Spinal cord (tissue), 10 donors: ENCODE data around the gene EXOSC6. TPM values are rescaled to one million over a fixed set of nuclear protein-coding genes. Genes with fewer than 3 reads are reported as not detected.
"Not testable (repeated sequence)": the region's sequence is repeated elsewhere in the genome, so short reads cannot be mapped to it uniquely, and the experiment has no call there.

ENCODE experiments used
- DNase-seq, 6 donors: peaks; one replicate each; pipeline versions ENCODE4 v3.0.0 to v3.0.0-alpha.2; 2013 to 2015; ENCODE audit warnings: low spot score in 6 of 6, low read depth in 4 of 6
- H3K27ac ChIP-seq: one replicate; pipeline ENCODE4 v1.5.1; 2013; ENCODE audit warnings: low read depth, low read length, control low read depth
- H3K27me3 ChIP-seq: one replicate; pipeline ENCODE4 v1.6.1; 2013; ENCODE audit warnings: low read length; ENCODE audit not compliant: control insufficient read depth, insufficient read depth
- H3K36me3 ChIP-seq: one replicate; pipeline ENCODE4 v1.6.1; 2013; ENCODE audit warnings: low read length; ENCODE audit not compliant: control insufficient read depth, insufficient read depth
- H3K4me1 ChIP-seq: one replicate; pipeline ENCODE4 v1.6.1; 2013; ENCODE audit warnings: low read length; ENCODE audit not compliant: control insufficient read depth, insufficient read depth
- H3K4me3 ChIP-seq: one replicate; pipeline ENCODE4 v1.5.1; 2013; ENCODE audit warnings: low read depth, low read length, control low read depth
- H3K9me3 ChIP-seq: one replicate; pipeline ENCODE4 v1.6.1; 2013; ENCODE audit warnings: low read length; ENCODE audit not compliant: control insufficient read depth, insufficient read depth
- WGBS: methylation state at CpG from one replicate; pipeline ENCODE4 v1.1.5; 2013; ENCODE audit warnings: missing lambda C conversion rate; ENCODE audit not compliant: insufficient coverage; 5-methylcytosine and 5-hydroxymethylcytosine counted together
- long read RNA-seq, 4 donors: transcript quantifications; one replicate each; lab custom pipeline, GENCODE V29; 2026
- polyA plus RNA-seq, 2 donors: library from polyadenylated mRNA; unstranded; fragments of 120-200 nt; gene quantifications; one replicate each; pipeline ENCODE4 v1.2.1, GENCODE V29; 2013; ENCODE audit not compliant: insufficient read length in 2 of 2
- total RNA-seq, 2 donors: library from RNA; depleted of rRNA in 1 of 2; stranded (reverse); fragments of 120-200 nt in 1 of 2; fragments of >200 nt in 1 of 2; gene quantifications; one replicate each; pipeline versions ENCODE4 v1.2.3 to v1.2.4, GENCODE V29; 2013 to 2014
- donor health status: healthy.

EXOSC6 gene
- total RNA-seq (10 to 100 TPM; 27.3 to 58.0 TPM), polyA plus RNA-seq (10 to 100 TPM; 26.5 to 30.3 TPM)
- long read RNA-seq, donor 1, full-length matches to known transcripts: 133 of 133 reads
- long read RNA-seq, donor 1, partial matches to known transcripts: 0 of 133 reads
- long read RNA-seq, donor 1, other reads (novel, unspliced or antisense): 0 of 133 reads
- long read RNA-seq, donor 2, full-length matches to known transcripts: 32 of 32 reads
- long read RNA-seq, donor 2, partial matches to known transcripts: 0 of 32 reads
- long read RNA-seq, donor 2, other reads (novel, unspliced or antisense): 0 of 32 reads
- long read RNA-seq, donor 3, full-length matches to known transcripts: 42 of 42 reads
- long read RNA-seq, donor 3, partial matches to known transcripts: 0 of 42 reads
- long read RNA-seq, donor 3, other reads (novel, unspliced or antisense): 0 of 42 reads
- long read RNA-seq, donor 4, full-length matches to known transcripts: 68 of 68 reads
- long read RNA-seq, donor 4, partial matches to known transcripts: 0 of 68 reads
- long read RNA-seq, donor 4, other reads (novel, unspliced or antisense): 0 of 68 reads

DNA sequence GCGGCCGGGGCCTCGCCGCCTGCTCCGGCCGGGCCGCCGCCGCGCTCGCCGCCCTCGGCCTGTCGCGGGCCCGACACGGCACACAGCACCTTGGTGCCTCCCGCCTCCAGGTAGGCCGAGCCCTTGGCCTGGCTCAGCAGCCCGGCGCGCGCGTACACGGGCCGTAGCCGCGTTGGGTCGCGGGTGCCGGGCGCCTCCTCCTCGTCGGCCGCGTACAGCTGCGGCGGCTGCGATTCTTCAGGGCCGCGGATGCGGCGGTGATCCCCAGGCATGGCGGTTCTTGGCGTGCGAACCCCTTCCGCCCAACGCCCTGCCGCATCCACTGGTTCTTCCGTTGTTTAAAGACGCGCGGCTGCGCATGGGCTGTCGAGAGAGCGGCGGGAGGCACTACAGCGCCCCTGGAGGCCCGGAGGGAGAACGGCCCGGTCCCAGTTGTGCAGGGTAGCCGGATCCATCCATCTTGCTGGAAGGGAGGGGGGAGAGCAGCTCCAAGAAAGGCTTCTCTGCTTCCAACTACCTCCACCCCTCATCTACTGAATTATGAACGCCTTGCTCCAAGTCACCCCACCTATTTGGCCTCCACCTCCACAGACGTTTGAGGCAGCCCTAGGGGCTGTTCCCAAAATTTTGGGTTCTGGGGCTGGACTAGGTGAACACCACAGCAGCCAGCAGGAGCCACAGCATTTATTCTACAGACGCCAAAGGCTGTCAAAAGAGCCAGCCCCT, at the start of gene EXOSC6:
Gene EXOSC6, minus strand, starts transcription at position 312 of the 726 bp plus-strand sequence. Its CDS starts 40 bp downstream, at position 272.
- Histone ChIP-seq H3K36me3 (peaks cover 52% of the 10 kb centered on the region), H3K27ac (no peak within 1 kb of the TSS), H3K4me1 (peaks cover 21% of the 10 kb centered on the region), H3K27me3 (no peaks in the 10 kb centered on the region), H3K4me3 (peak within 1 kb of the TSS; percentile 38), H3K9me3 (no peaks in the 10 kb centered on the region)
- under 1% methylated on average over 60 of the region's 65 CpGs for WGBS
- DNase-seq: peak; percentile 79 to 98 (median 90)

GRCh38 chr16:70301121-70301520, 49.4 kb upstream of the EXOSC6 start:
- Histone ChIP-seq H3K36me3 (no peaks in the 10 kb centered on the region), H3K4me1 (peaks cover 4% of the 10 kb centered on the region), H3K9me3 (peaks cover 4% of the 10 kb centered on the region), H3K27ac (no peak overlapping the region), H3K4me3 (no peak overlapping the region), H3K27me3 (no peaks in the 10 kb centered on the region)
- DNase-seq: no peak
- no CpG with 5 or more reads among the region's 1 CpG for WGBS

GRCh38 chr16:70298988-70299938, 47.5 kb upstream of the EXOSC6 start, which contains the start of gene DDX19B:
Gene DDX19B (plus strand): TSS chr16:70299186. CDS start chr16:70299298, 112 bp downstream.
- 0% methylated on average over 33 of the region's 37 CpGs for WGBS
- Histone ChIP-seq H3K36me3 (no peaks in the 10 kb centered on the region), H3K4me3 (peak within 1 kb of the TSS; percentile 99), H3K27me3 (no peaks in the 10 kb centered on the region), H3K27ac (peak within 1 kb of the TSS; percentile 96), H3K4me1 (peaks cover 4% of the 10 kb centered on the region), H3K9me3 (peaks cover 4% of the 10 kb centered on the region)
- DNase-seq: peak; percentile 63 to 93 (median 74)

- Histone ChIP-seq H3K36me3 (no peaks in the 10 kb centered on the region), H3K4me3 (no peak overlapping the region), H3K9me3 (no peaks in the 10 kb centered on the region), H3K27me3 (no peaks in the 10 kb centered on the region), H3K4me1 (peaks cover 4% of the 10 kb centered on the region), H3K27ac (no peak overlapping the region)
- DNase-seq: no peak
Observed at GRCh38 chr16:70295634-70296033, 43.9 kb upstream of the EXOSC6 start.

- Histone ChIP-seq H3K27ac (no peak overlapping the region), H3K36me3 (no peaks in the 10 kb centered on the region), H3K4me3 (no peak overlapping the region), H3K9me3 (no peaks in the 10 kb centered on the region), H3K27me3 (no peaks in the 10 kb centered on the region), H3K4me1 (peaks cover 7% of the 10 kb centered on the region)
- WGBS: 84% methylated on average over 21 of the region's 28 CpGs
- no peak for DNase-seq
Observed at GRCh38 chr16:70294385-70295025, 42.8 kb upstream of the EXOSC6 start.

DNA sequence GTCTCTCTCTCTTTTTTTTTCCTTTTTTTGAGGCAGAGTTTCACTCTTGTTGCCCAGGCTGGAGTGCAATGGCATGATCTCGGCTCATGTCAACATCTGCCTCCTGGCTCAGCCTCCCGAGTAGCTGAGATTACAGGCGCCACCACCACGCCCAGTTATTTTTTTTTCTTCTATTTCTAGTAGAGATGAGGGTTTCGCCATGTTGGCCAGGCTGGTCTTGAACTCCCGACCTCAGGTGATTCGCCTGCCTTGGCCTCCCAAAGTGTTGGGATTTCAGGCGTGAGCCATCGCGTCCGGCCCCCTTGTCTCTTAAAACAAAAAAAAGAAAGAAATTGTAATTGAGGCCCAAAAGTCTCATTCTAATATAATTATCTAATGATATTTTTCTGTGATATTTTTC, 40.4 kb upstream of the EXOSC6 start:
- H3K4me1 ChIP-seq: peaks cover 18% of the 10 kb centered on the region
- not testable (repeated sequence) for H3K9me3 ChIP-seq, H3K4me3 ChIP-seq, DNase-seq, H3K27ac ChIP-seq, H3K36me3 ChIP-seq, H3K27me3 ChIP-seq
- WGBS: 100% methylated on average over 2 of the region's 11 CpGs

- Histone ChIP-seq H3K4me3 (no peak overlapping the region), H3K27ac (no peak overlapping the region), H3K36me3 (peaks cover 5% of the 10 kb centered on the region), H3K9me3 (no peaks in the 10 kb centered on the region), H3K27me3 (no peaks in the 10 kb centered on the region), H3K4me1 (peaks cover 22% of the 10 kb centered on the region)
- DNase-seq: no peak
Observed at GRCh38 chr16:70290949-70291519, 39.3 kb upstream of the EXOSC6 start.

- H3K36me3 ChIP-seq: peaks cover 15% of the 10 kb centered on the region
- 0% methylated on average over 35 of the region's 53 CpGs for WGBS
- H3K27me3 ChIP-seq: no peaks in the 10 kb centered on the region
- H3K4me3 ChIP-seq: peak within 1 kb of the TSS; percentile 90
- peak; percentile 99 to 100 (median 100) for DNase-seq
- no peaks in the 10 kb centered on the region for H3K9me3 ChIP-seq
- peak within 1 kb of the TSS; percentile 90 for H3K27ac ChIP-seq
- H3K4me1 ChIP-seq: peaks cover 22% of the 10 kb centered on the region
Observed at GRCh38 chr16:70289229-70290094, 37.7 kb upstream of the EXOSC6 start, which contains the start of gene AARS1. Gene AARS1 (minus strand): TSS chr16:70289506. CDS start chr16:70282763, 6,743 bp downstream.
